ENCODE measurements around the gene IFNL3. TPM values are rescaled to one million over a fixed set of nuclear protein-coding genes. Genes with fewer than 3 reads are reported as not detected.
"Not testable (repeated sequence)": the region's sequence is repeated elsewhere in the genome, so short reads cannot be mapped to it uniquely, and the experiment has no call there.

IFNL3 gene
- total RNA-seq, 1 donor from 2014 or later = not detected

DNA sequence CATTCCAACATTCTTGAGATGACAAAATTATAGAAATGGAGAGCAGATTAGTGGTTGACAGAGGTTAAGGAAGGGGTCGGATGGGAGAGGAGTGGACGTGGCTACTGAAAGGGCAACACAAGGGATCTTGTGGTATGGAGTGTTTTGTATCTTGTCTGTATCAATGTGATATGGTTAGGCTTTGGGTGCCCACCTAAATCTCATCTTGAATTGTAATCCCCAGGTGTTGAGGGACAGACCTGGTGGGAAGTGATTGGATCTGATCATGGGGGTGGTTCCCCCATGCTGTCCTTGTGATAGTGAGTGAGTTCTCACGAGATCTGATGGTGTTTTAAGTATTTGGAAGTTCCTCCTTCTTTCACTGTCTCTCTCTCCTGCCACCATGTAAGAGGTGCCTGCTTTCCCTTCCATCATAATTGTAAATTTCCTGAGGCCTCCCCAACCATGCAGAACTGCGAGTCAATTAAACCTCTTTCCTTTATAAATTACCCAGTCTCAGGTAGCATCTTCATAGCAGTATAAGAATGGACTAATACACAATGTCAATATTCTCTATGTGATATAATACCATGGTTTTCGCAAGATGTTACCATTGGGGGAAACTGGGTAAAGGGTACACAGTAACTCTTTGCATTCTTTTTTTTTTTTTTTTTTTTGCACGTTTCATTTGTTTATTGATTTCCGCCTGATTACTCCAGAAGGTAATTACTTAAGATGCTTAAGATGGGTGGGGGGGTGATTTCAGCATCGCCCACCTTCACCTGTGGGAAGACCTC lies 8.8 kb upstream of the IFNL3 start:
- intact Hi-C loops (cut with micrococcal nuclease) = no loop called here

DNA sequence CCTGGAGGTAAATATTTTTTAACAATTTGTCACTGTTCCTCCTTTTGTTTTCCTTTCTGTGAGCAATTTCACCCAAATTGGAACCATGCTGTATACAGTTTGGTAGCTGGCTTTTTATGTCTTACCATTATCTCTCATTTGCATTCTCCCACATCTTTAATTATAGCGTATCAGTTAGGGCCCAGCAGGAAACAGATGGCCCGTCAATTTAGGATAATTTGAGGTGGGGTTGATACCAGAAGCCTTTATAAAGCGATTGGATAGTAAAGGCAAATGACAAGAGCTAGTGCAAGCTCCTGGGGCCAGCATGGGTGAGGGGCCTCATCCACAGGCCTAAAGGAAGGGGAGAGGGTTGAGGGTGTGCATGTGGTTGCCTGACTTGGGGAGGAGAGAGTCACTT lies 7.7 kb upstream of the IFNL3 start:
- intact Hi-C loops (cut with micrococcal nuclease) = no loop called here

DNA sequence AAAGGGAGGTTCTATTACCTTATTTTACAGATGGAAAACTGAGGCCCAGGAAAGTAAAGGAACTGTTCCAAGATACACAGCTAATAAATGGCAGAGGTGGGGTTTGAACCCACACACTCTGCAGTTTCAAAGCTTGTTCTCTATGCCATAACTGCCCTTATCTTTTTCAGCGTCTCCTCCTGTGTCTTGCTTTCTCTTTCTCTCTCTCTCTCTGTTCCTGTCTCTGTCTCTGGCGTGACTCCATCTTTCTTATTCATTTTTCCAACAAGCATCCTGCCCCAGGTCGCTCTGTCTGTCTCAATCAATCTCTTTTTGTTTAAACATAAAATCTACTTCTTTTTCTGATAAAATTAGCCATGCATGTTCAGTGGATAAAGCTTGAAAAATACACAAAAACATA lies 7.0 kb upstream of the IFNL3 start:
- intact Hi-C loops (cut with micrococcal nuclease) = no loop called here

DNA sequence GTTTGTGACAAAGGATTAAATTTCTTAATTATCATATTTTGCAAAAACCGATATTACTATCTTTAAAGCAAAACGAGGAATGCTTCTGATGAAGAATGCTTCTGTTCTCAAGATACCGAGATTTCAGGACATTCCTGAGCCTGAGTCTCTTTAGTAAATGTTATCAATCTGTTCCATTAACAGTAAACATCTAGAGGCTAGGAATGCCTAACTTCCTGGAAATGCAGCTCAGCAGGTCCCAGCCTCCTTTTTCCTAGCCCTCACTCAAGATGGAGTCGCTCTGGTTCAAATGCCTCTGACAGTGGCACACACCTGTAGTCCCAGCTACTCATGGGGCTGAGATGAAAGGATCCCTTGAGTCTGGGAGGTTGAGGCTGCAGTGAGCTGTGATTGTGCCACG lies 6.3 kb upstream of the IFNL3 start:
- intact Hi-C loops (cut with micrococcal nuclease) = no loop called here

DNA sequence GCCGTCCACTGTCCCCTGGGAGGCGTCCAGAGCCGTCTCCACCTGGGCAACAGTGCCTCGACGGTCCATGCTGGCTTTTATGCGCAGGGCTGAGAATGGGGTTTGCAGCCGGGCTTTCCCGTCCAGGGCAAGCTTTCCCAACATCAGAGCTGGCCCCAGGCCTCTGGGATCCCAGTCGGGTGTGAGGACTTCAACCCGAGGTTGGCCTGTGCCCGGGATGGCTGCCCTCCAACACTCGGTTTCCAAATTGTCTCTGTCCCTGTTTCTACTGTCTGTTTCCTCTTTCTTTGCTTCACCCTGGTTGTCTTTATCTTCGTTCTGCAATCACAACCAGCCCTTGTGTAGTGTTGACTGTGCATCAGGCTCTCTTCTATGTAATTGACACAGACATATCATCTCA lies 4.0 kb upstream of the IFNL3 start, which contains the start of gene IFNL4:
Gene IFNL4, minus strand, starts transcription at position 51 of the 400 bp plus-strand sequence.
- intact Hi-C loops (cut with micrococcal nuclease) = no loop called here

DNA sequence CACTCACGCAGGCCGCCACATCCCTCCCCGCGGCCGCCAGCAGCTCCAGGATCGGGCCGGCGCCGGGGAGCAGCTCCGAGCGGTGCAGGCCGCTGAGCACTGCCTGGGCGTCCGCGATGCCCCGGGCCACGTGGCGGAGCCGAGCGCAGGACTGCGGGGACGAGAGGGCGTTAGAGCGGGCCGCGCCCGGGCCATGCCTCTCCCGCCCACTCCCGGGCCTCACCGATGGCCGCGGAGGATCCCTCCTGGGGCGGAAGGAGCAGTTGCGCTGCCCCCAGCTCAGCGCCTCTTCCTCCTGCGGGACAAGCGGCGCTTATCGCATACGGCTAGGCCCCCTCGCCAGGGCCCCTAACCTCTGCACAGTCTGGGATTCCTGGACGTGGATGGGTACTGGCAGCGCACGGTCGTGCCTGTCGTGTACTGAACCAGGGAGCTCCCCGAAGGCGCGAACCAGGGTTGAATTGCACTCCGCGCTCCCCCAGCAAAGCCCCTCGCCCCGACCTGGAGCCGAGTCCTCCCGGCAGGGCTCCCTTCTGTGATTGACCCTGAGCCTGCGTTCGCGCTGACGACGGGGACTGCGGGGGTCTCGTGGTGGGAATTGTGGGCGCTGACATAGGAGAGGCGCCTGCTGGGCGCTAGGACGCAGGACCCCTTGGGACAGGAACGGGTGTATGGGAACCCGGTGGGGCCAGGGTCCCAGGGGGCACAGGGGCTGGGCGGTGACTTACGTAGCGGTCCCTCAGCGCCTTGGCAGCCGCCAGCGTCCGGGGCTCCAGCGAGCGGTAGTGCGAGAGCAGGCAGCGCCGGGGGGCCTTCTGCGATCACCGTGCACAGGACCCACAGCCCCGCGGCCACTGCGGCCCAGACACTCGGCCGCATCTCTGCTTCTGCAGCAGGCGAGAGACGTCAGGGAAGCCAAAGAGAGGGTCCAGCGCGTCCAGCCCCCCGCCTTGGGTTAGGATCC lies 3.2 kb upstream of the IFNL3 start:
- intact Hi-C loops (cut with micrococcal nuclease) = no loop called here

DNA sequence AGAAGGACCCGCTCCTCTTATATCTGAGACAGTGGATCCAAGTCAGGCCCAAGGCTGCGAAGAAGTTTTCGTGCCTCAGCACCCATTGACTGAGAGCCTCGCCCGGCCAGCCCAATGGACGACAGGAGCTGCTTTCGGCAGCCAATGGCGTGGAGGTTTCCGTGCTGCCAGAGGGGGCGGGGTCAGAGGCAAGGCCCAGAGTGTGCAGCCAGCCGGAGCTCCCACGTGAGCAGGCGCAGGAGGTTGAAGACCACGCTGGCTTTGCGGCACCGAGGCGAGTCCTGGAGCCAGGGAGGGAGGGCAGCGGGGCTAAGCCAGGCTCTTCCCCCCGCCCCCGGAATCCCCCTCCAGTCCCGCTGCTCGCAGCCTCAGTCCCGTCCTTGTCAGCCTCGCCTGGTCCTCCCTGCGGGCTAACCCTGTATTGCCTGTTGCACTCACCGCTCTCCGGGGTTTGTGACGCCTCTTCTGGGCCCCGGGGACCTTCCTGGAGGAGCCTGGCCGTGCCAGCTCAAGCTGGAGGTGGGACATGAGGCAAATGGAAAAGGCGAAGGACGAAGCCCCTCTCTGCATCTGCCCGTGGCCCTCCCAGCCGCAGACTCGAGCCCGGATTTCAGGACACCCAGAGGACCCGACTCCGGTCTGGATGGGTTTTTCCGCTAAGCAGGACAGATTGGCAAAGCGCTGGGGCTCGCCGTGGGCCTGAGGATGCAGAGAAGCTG lies 2.3 kb upstream of the IFNL3 start:
- intact Hi-C loops (cut with micrococcal nuclease) = no loop called here

DNA sequence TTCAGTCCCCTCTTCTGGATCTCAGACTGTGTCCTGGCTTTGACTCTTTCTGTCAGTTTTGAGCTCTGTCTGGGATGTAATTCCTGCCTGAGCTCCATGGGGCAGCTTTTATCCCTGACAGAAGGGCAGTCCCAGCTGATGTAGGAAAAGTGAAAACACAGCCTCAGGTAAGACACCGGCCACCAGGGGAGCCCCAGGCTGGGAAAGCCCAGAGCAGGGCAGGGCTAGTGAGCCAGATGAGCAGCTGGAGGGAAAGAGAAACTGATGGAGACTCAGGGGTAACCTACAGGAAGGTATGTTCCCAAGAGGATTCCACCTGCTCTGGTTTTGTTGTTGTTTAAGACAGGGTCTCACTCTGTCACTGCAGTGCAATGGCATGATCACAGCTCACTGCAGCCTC lies 360 bp upstream of the IFNL3 start:
- intact Hi-C loops (cut with micrococcal nuclease) = not testable (repeated sequence)

DNA sequence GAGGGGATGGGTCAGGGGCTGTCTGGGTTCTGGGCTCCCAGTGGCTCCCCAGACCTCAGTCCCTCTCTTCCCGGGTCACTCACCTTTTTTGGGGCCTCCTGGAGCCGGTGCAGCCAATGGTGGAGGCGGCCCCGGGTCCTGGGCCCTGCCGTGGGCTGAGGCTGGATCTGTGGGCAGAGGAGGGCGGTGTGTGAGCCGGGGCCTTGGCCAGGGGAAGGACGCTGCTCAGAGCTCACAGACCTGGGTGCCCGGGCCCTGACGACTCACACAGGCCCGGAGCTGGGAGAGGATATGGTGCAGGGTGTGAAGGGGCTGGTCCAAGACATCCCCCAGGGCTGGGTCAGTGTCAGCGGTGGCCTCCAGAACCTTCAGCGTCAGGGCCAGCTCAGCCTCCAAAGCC lies 1.1 kb downstream of the IFNL3 start:
- intact Hi-C loops (cut with micrococcal nuclease) = not testable (repeated sequence)

DNA sequence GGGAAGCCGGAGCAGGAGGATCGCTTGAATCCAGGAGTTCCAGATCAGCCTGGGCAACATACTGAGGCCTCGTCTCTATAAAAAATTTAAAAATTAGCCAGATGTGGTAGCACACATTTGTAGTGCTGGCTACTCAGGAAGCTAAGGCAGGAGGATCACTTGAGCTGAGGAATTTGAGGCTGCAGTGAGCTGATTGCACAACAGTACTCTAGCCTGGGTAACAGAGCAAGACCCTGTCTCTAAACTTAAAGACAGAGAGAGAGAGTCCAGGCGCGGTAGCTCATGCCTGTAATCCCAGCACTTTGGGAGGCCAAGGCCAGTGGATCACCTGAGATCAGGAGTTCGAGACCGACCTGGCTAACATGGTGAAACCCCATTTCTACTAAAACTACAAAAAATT lies 4.4 kb downstream of the IFNL3 start:
- intact Hi-C loops (cut with micrococcal nuclease) = no loop called here

DNA sequence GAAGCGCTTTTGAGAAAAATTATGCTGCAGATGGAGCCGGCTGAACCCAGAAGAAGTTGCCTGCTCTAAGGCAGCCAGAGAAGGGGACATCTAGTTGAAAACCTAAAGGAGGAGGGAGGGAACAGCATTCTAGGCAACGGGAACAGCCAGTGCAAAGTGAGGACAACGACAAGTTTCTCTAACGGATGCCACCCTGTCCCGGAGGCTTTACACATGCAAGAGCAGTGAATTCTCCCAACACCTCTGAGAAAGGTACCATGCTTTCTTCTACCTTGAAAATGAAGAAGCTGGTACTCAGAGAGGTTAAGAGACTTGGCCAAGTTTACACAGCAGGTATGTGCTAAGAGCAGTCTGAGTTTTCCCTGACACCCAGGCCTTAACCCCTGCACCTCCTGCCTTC lies 5.9 kb downstream of the IFNL3 start:
- intact Hi-C loops (cut with micrococcal nuclease) = no loop called here

DNA sequence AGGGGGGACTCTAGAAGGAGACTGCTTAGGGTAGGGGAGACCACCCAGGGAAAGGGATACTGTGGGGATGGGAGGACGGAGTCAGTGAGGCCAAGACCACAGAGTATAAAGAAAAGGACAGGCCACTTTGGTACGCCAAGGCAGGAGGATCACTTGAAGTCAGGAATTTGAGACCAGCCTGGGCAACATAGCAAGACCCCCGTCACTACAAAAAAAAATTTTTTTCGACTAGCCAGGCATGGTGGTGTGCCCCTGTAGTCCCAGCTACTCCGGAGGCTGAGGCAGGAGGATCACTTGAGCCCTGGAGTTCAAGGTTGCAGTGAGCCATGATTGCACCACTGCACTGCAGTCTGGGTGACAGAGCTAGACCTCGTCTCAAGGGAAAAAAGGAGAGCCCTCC lies 6.6 kb downstream of the IFNL3 start:
- intact Hi-C loops (cut with micrococcal nuclease) = no loop called here

DNA sequence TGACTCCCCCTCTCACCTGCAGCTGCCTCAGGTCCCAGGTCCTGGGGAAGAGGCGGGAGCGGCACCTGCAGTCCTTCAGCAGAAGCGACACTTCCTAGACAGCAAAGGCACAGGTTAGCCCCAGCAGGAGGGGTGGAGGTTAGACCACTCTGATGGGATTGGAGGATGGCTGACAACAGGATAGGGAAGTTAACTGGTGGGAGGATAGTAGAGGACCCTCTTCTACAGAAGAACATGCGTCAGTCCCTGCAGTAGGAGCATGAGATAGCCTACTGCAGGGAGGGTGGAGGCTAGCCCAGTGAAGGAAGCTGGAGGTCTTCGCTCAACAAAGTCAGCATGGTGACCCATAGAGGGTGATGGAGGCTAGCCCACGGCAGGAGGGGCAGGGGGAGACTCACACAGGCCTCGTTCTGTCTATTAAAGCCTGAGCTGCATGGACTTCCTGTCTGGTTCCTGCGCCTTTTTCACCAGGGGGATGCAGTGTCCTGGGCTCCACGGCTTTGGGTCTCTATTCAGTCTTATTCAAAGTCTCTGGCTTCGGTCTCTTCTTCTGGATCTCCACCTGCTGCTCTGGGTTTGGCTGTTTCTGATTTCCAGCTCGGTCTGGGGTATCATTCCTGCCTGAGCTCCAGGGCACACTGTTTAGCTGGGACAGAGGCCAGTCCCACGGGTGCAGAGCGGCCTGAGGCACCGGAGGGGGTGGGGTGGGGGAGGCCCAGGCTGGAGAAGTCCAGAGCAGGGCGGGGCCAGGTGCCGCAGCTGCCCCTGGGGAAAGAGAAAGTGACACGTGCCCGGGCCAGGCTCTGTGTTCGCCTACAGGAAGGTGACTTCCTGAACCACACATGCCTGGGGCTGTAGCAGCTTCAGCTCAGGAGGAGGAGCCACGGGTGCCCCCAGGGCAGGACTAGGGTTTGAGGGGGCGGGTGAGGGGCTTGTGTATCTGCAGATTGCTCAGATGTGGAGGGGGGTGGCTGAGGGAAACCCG lies 7.3 kb downstream of the IFNL3 start:
- intact Hi-C loops (cut with micrococcal nuclease) = no loop called here

DNA sequence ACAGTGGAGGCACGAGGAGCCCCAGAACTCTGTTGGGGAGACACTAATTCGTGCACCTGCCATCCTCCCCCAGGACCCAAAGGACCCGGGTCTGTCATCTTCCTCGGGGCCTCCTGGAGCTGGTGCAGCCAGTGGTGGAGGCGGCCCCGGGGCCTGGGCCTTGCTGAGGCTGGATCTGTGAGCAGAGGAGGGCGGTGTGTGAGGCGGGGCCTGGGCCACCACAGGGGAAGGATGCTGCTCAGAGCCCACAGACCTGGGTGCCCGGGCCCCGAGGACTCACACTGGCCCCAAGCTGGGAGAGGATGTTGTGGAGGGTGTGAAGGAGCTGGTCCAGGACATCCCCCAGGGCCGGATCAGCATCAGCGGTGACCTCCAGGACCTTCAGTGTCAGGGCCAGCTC lies 8.3 kb downstream of the IFNL3 start:
- intact Hi-C loops (cut with micrococcal nuclease) = no loop called here

DNA sequence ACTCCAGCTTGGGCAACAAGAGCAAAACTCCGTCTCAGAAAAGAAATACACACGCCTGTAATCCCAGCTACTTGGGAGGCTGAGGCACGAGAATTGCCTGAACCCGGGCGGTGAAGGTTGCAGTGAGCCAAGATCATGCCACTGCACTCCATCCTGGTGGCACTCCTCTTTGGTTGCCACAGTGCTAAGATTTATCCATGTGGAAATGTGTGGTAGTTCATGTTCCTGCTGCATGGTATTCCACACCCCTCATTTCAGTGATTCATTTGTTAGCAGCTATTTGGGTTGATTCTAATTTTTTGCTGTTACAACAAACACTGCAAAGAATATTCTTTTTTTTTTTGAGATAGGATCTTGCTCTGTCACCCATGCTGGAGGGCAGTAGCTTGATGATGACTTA lies 12.1 kb downstream of the IFNL3 start:
- intact Hi-C loops (cut with micrococcal nuclease) = no loop called here

DNA sequence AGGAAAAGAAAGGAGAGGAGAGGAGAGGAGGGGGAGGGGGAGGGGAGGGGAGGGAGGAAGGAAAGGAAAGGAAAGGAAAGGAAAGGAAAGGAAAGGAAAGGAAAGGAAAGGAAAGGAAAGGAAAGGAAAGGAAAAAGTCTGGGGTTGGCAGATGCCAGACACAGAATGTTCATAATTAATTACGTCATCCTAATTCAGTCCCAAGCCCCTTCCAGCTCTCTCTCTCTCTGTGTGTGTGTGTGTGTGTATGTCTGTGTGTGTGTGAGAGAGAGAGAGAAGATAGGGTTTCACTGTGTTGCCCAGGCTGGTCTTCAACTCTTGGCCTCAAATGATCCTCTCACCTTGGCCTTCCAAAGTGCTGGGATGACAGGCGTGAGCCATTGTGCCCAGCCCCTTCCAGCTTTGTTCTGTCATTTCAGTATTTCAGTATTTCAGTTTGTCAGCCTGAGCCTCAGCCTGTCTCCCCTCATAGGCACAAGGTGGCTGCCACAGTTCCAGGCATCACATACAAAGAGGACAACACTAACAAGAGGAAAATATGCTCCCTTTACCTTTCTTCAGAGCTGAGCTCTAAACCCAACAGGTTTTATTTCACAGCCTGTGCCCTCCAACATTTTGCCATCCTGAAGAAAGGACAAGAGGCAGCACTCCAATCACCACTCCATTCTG lies 14.6 kb downstream of the IFNL3 start:
- intact Hi-C loops (cut with micrococcal nuclease) = no loop called here

DNA sequence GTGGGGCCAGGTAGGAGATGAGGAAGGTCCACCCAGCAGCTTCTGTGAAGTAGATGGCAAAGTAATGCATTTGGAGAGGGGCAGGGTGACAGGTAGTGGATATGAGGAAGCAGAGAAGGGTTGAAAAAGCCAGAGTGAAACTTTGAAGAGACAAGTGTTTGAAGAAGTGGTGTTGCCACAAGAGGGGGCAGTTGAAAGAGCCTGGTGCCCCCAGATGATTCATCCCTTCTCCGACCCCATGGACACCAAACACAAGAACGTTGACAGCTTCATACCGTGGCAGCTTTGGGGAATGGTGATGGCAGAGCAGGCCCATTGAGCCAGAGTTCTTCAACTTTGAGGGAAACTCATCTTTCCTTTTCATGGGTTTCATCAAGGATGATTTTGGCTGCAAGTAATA lies 19.9 kb downstream of the IFNL3 start:
- intact Hi-C loops (cut with micrococcal nuclease) = no loop called here

DNA sequence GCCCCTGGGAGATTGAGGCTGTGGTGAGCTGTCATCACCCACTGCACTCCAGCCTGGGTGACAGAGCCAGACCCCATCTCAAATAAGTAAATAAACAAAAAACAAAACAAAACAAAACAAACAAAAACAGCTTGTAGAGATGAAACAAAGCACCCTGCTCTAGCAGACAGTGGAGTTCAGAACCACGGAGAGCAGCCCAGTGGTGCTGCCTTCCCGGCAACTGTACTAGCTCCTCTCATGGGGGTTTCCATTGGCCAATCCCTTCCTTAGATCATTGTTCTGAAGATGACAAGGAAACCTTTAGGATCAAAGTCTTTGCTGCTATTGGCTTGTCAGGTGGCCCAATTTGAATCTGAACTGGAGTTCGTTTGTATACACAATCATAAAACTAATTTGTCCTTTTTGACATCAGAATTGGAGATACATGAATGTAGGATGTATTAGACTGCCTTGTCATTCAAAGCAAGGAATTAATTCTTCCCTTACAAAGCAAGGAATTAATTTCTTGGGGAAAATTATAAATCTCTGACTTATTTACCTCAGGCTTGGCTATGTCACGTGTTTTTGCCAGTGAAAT lies 21.0 kb downstream of the IFNL3 start:
- intact Hi-C loops (cut with micrococcal nuclease) = no loop called here

DNA sequence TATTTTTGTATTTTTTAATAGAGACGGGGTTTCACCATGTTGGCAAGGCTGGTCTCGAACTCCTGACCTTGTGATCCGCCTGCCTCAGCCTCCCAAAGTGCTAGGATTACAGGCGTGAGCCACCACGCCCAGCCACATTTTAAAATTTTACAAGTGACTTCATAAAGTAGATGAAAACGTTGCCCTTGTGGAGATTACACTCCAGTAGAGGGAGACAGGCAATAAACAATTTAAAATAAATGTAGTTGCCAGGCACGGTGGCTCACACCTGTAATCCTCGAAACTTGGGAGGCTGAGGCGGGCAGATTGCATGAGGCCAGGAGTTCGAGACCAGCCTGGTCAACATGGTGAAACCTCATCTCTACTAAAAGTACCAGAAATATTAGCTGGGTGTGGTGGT lies 25.7 kb downstream of the IFNL3 start:
- intact Hi-C loops (cut with micrococcal nuclease) = not testable (repeated sequence)

Data from T-helper 1 cell treated with Interleukin-12 subunit alpha and Interleukin-12 subunit beta and Interleukin-4 antibody, amounts not matched to agents 30 ng/mL and 1 ng/mL, for 36 hours (primary cell).